HepG2 (cell line): ENCODE measurements around the gene AP1M2. TPM values are rescaled to one million over a fixed set of nuclear protein-coding genes. Genes with fewer than 3 reads are reported as not detected.
A peak's percentile ranks its signal among the peaks of the same experiment; 100 is the strongest.

Source experiments
- BRCA1 ChIP-seq: sonication (generic); formaldehyde crosslinking; IDR thresholded peaks from 2 replicates; pipeline ENCODE4 v1.4.0; 2020; ENCODE audit warnings: missing genetic modification reagents
- FOSL2 ChIP-seq: sonication (generic); formaldehyde crosslinking; IDR thresholded peaks from 2 replicates; pipeline ENCODE4 v1.4.0; 2020; ENCODE audit warnings: missing genetic modification reagents
- KDM3A ChIP-seq: IDR thresholded peaks from 2 replicates; pipeline ENCODE4 v1.6.1; 2018; ENCODE audit warnings: low read depth, missing compliant biosample characterization
- PCBP2 ChIP-seq: fragments of 200-400 bp; formaldehyde crosslinking; optimal IDR thresholded peaks from 2 replicates; pipeline ENCODE3; 2018; ENCODE audit warnings: low read length, low read depth; ENCODE audit not compliant: poor library complexity, severe bottlenecking
- PITX1 ChIP-seq: sonication (generic); formaldehyde crosslinking; IDR thresholded peaks from 2 replicates; pipeline ENCODE4 v1.5.1; 2020; ENCODE audit warnings: mild to moderate bottlenecking, missing genetic modification reagents
- PRMT3 ChIP-seq: sonication (generic); formaldehyde crosslinking; IDR thresholded peaks from 2 replicates; pipeline ENCODE4 v1.8.1; 2022; ENCODE audit warnings: low read depth, mild to moderate bottlenecking, moderate library complexity, missing genetic modification reagents, borderline replicate concordance
- REPIN1 ChIP-seq: sonication (generic); formaldehyde crosslinking; IDR thresholded peaks from 2 replicates; pipeline ENCODE4 v1.8.0; 2022; ENCODE audit warnings: missing genetic modification reagents, low read depth, mild to moderate bottlenecking, borderline replicate concordance
- SPEN ChIP-seq: sonication (generic); formaldehyde crosslinking; IDR thresholded peaks from 2 replicates; pipeline ENCODE4 v1.5.1; 2020; ENCODE audit warnings: low read depth, mild to moderate bottlenecking, missing genetic modification reagents
- SRY ChIP-seq: sonication (generic); formaldehyde crosslinking; IDR thresholded peaks from 2 replicates; pipeline ENCODE4 v1.8.0; 2022; ENCODE audit warnings: mild to moderate bottlenecking, missing genetic modification reagents
- ZMAT3 ChIP-seq: sonication (generic); formaldehyde crosslinking; conservative IDR thresholded peaks from 2 replicates; pipeline ENCODE4 v1.7.0; 2021; ENCODE audit warnings: missing genetic modification reagents
- ZNF124 ChIP-seq: sonication (generic); formaldehyde crosslinking; IDR thresholded peaks from 2 replicates; pipeline ENCODE4 v1.4.0; 2020; ENCODE audit warnings: missing genetic modification reagents
- ZNF234 ChIP-seq: sonication (generic); formaldehyde crosslinking; conservative IDR thresholded peaks from 2 replicates; pipeline ENCODE4 v1.5.1; 2020; ENCODE audit warnings: mild to moderate bottlenecking, missing genetic modification reagents
- ZNF30 ChIP-seq: sonication (generic); formaldehyde crosslinking; IDR thresholded peaks from 2 replicates; pipeline ENCODE4 v1.5.0; 2020; ENCODE audit warnings: mild to moderate bottlenecking, missing genetic modification reagents
- polyA plus RNA-seq, 8 experiments: library from polyadenylated mRNA; depleted of rRNA in 3 of 8; stranded (reverse) in 7 of 8; unstranded in 1 of 8; fragments of >200 nt; fragmentation: Illumina TruSeq in 4 of 8; extraction: Trizol in 4 of 8; gene quantifications; 2 replicates each; pipeline versions ENCODE4 v1.2.1 to v1.2.3, GENCODE V29; 2011 to 2016; ENCODE audit warnings: low read depth in 4 of 8, missing spikeins in 1 of 8, mixed read lengths in 1 of 8; ENCODE audit not compliant: insufficient read depth in 1 of 8
- total RNA-seq, 5 experiments: library from RNA; depleted of rRNA; stranded (reverse); fragments of >200 nt; fragmentation: Illumina TruSeq; extraction: Trizol; gene quantifications; 2 replicates each; pipeline ENCODE4 v1.2.3, GENCODE V29; 2016; ENCODE audit warnings: low read depth in 1 of 5
- TF ChIP-seq, protein P1 (sequence below): sonication (generic); formaldehyde crosslinking; IDR thresholded peaks from 2 replicates; pipeline ENCODE4 v1.5.1; 2020; ENCODE audit warnings: missing genetic modification reagents, mild to moderate bottlenecking, borderline replicate concordance
- TF ChIP-seq, protein P2 (sequence below): sonication (generic); formaldehyde crosslinking; IDR thresholded peaks from 2 replicates; pipeline ENCODE4 v1.5.0; 2020; ENCODE audit warnings: missing genetic modification reagents
- TF ChIP-seq, protein P3 (sequence below): sonication (generic); formaldehyde crosslinking; IDR thresholded peaks from 2 replicates; pipeline ENCODE4 v1.4.0; 2020; ENCODE audit warnings: mild to moderate bottlenecking, low read depth, missing genetic modification reagents
- TF ChIP-seq, protein P4 (sequence below): sonication (generic); formaldehyde crosslinking; IDR thresholded peaks from 2 replicates; pipeline ENCODE4 v1.5.1; 2020; ENCODE audit warnings: mild to moderate bottlenecking, missing genetic modification reagents
- TF ChIP-seq, protein P5 (sequence below): sonication (generic); formaldehyde crosslinking; IDR thresholded peaks from 2 replicates; pipeline ENCODE4 v1.4.0; 2020; ENCODE audit warnings: missing genetic modification reagents, mild to moderate bottlenecking, borderline replicate concordance

The AP1M2 gene
- total and polyA plus RNA-seq, 2 of the 13 experiments (the other 11 are each of a cell fraction or from before 2014, with no cell fraction given) = 6.3 to 76.8 TPM

DNA sequence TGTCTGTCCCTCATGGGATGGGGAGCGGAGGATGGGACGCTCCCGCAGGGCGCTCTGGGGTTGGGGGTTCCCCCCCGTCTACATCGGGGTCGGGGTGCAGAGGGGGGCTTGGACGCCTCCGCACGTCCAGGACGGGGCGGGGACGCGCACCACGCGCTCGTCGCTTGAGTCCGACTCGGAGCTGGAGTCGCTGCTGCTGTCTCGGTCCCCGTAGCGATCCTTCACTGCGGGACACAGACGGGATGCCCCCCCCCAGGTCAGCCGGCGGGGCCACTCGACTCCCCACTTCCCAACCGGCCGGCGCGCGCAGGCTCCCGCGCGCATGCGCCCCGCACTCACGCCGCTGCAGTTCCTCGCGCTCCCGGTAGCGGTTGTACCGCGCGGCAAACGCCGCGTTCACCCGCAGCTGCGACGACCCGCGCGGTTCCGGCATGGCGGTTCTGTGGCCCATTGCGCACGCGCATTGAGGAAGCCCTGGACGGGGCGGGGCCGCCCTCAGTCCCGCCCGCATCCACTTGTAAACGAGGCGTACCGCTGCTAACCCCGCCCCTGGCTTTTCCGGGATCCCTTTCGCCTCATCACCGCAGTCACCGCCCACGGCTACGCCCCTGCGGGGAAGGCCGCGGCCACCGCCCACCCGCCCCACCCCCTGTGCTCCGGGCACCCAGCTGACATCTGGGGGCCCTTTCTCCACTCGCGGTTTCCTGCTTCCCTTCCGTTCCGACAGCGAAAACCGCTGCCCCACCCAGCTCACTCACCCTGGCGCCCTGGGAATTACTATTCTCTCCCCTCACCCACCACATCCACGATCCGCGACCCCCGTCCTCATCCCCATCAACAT, 21.3 kb downstream of the AP1M2 start, which contains the start of gene KRI1 (continued):
- peak; percentile 43; the same call in 1 of the 2 replicates for TF ChIP-seq BRCA1 (CRISPR knock-in tag)
- TF ChIP-seq ZNF30 = peak; percentile 86; the same call in 1 of the 2 replicates
- peak; percentile 93 for TF ChIP-seq KDM3A (CRISPR knock-in tag)
- TF ChIP-seq PCBP2 = no peak
- 0 out of 2 replicates have a peak, but pooled peaks have one; percentile 17 for TF ChIP-seq FOSL2 (CRISPR knock-in tag)
- peak; percentile 97 for TF ChIP-seq SRY (CRISPR knock-in tag)
- TF ChIP-seq, protein P1, sequence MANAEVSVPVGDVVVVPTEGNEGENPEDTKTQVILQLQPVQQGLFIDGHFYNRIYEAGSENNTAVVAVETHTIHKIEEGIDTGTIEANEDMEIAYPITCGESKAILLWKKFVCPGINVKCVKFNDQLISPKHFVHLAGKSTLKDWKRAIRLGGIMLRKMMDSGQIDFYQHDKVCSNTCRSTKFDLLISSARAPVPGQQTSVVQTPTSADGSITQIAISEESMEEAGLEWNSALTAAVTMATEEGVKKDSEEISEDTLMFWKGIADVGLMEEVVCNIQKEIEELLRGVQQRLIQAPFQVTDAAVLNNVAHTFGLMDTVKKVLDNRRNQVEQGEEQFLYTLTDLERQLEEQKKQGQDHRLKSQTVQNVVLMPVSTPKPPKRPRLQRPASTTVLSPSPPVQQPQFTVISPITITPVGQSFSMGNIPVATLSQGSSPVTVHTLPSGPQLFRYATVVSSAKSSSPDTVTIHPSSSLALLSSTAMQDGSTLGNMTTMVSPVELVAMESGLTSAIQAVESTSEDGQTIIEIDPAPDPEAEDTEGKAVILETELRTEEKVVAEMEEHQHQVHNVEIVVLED = peak; percentile 84
- TF ChIP-seq SPEN = peak; percentile 89
- TF ChIP-seq PRMT3 (CRISPR knock-in tag) = peak; percentile 68; the same call in 1 of the 2 replicates
- TF ChIP-seq, protein P2, sequence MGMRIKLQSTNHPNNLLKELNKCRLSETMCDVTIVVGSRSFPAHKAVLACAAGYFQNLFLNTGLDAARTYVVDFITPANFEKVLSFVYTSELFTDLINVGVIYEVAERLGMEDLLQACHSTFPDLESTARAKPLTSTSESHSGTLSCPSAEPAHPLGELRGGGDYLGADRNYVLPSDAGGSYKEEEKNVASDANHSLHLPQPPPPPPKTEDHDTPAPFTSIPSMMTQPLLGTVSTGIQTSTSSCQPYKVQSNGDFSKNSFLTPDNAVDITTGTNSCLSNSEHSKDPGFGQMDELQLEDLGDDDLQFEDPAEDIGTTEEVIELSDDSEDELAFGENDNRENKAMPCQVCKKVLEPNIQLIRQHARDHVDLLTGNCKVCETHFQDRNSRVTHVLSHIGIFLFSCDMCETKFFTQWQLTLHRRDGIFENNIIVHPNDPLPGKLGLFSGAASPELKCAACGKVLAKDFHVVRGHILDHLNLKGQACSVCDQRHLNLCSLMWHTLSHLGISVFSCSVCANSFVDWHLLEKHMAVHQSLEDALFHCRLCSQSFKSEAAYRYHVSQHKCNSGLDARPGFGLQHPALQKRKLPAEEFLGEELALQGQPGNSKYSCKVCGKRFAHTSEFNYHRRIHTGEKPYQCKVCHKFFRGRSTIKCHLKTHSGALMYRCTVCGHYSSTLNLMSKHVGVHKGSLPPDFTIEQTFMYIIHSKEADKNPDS (CRISPR knock-in tag) = no peak
- TF ChIP-seq PITX1 (CRISPR knock-in tag) = no peak
- TF ChIP-seq, protein P3, sequence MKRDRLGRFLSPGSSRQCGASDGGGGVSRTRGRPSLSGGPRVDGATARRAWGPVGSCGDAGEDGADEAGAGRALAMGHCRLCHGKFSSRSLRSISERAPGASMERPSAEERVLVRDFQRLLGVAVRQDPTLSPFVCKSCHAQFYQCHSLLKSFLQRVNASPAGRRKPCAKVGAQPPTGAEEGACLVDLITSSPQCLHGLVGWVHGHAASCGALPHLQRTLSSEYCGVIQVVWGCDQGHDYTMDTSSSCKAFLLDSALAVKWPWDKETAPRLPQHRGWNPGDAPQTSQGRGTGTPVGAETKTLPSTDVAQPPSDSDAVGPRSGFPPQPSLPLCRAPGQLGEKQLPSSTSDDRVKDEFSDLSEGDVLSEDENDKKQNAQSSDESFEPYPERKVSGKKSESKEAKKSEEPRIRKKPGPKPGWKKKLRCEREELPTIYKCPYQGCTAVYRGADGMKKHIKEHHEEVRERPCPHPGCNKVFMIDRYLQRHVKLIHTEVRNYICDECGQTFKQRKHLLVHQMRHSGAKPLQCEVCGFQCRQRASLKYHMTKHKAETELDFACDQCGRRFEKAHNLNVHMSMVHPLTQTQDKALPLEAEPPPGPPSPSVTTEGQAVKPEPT (CRISPR knock-in tag) = peak; percentile 84; the same call in 1 of the 2 replicates
- TF ChIP-seq, protein P4, sequence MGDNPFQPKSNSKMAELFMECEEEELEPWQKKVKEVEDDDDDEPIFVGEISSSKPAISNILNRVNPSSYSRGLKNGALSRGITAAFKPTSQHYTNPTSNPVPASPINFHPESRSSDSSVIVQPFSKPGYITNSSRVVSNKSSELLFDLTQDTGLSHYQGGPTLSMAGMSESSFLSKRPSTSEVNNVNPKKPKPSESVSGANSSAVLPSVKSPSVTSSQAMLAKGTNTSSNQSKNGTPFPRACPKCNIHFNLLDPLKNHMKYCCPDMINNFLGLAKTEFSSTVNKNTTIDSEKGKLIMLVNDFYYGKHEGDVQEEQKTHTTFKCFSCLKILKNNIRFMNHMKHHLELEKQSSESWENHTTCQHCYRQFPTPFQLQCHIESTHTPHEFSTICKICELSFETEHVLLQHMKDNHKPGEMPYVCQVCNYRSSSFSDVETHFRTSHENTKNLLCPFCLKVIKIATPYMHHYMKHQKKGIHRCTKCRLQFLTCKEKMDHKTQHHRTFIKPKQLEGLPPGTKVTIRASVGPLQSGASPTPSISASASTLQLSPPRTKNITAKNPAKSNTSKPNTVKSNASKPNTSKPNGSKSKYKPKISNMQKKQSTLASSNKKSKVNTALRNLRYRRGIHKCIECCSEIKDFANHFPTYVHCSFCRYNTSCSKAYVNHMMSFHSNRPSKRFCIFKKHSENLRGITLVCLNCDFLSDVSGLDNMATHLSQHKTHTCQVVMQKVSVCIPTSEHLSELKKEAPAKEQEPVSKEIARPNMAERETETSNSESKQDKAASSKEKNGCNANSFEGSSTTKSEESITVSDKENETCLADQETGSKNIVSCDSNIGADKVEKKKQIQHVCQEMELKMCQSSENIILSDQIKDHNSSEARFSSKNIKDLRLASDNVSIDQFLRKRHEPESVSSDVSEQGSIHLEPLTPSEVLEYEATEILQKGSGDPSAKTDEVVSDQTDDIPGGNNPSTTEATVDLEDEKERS = peak; percentile 54; the same call in 1 of the 2 replicates
- TF ChIP-seq ZNF234 = 0 out of 2 replicates have a peak, but pooled peaks have one; percentile 55
- TF ChIP-seq ZMAT3 (CRISPR knock-in tag) = peak; percentile 96
- TF ChIP-seq, protein P5, sequence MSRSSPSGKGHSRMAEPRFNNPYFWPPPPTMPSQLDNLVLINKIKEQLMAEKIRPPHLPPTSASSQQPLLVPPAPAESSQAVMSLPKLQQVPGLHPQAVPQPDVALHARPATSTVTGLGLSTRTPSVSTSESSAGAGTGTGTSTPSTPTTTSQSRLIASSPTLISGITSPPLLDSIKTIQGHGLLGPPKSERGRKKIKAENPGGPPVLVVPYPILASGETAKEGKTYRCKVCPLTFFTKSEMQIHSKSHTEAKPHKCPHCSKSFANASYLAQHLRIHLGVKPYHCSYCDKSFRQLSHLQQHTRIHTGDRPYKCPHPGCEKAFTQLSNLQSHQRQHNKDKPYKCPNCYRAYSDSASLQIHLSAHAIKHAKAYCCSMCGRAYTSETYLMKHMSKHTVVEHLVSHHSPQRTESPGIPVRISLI (CRISPR knock-in tag) = 0 out of 2 replicates have a peak, but pooled peaks have one; percentile 42
- peak; percentile 33; the same call in 1 of the 2 replicates for TF ChIP-seq REPIN1
- TF ChIP-seq ZNF124 (CRISPR knock-in tag) = peak; percentile 96
